H9 (cell line): ENCODE results near the gene RNF39. TPM values are rescaled to one million over a fixed set of nuclear protein-coding genes. Genes with fewer than 3 reads are reported as not detected.

Experiments
- DNase-seq: peaks from one replicate; pipeline ENCODE4 v3.0.0-alpha.2; 2017
- H2AFZ ChIP-seq: one replicate; pipeline ENCODE4 v1.6.1; 2013; ENCODE audit warnings: mild to moderate bottlenecking, low read length, control low read depth, moderate library complexity
- H2AK5ac ChIP-seq: 2 replicates; pipeline ENCODE4 v1.6.1; 2013; ENCODE audit warnings: low read length, control low read depth, mixed read lengths; ENCODE audit not compliant: insufficient read length
- H2BK120ac ChIP-seq: one replicate; pipeline ENCODE4 v1.6.1; 2013; ENCODE audit warnings: low read depth, mild to moderate bottlenecking, low read length, control low read depth, inconsistent platforms; ENCODE audit not compliant: poor library complexity, severe bottlenecking
- H2BK12ac ChIP-seq: 2 replicates; pipeline ENCODE4 v1.6.1; 2013; ENCODE audit warnings: low read length, control low read depth, mixed read lengths, low read depth; ENCODE audit not compliant: insufficient read length
- H2BK15ac ChIP-seq: 2 replicates; pipeline ENCODE4 v1.6.1; 2013; ENCODE audit warnings: low read depth, low read length, control low read depth
- H2BK20ac ChIP-seq: one replicate; pipeline ENCODE4 v1.6.1; 2013; ENCODE audit warnings: low read depth, mild to moderate bottlenecking, low read length, control low read depth, inconsistent platforms; ENCODE audit not compliant: poor library complexity, severe bottlenecking
- H2BK5ac ChIP-seq: 2 replicates; pipeline ENCODE4 v1.6.1; 2013; ENCODE audit warnings: low read length, control low read depth, mixed read lengths; ENCODE audit not compliant: insufficient read length
- H3K14ac ChIP-seq: 2 replicates; pipeline ENCODE4 v1.6.1; 2013; ENCODE audit warnings: low read length, control low read depth; ENCODE audit not compliant: insufficient read depth
- H3K18ac ChIP-seq: 2 replicates; pipeline ENCODE4 v1.6.1; 2013; ENCODE audit warnings: low read depth, mild to moderate bottlenecking, mixed read lengths, low read length, control low read depth; ENCODE audit not compliant: insufficient read length
- H3K23ac ChIP-seq: 2 replicates; pipeline ENCODE4 v1.6.1; 2013; ENCODE audit warnings: low read length, control low read depth, mixed read lengths, low read depth; ENCODE audit not compliant: insufficient read length
- H3K23me2 ChIP-seq: 2 replicates; pipeline ENCODE4 v1.6.1; 2013; ENCODE audit warnings: low read depth, mild to moderate bottlenecking, mixed read lengths, low read length, control low read depth; ENCODE audit not compliant: insufficient read length, poor library complexity, severe bottlenecking
- H3K27ac ChIP-seq: 2 replicates; pipeline ENCODE4 v1.5.1; 2013; ENCODE audit warnings: low read length, control low read depth, mixed read lengths, low read depth; ENCODE audit not compliant: insufficient read length
- H3K27me3 ChIP-seq: 2 replicates; pipeline ENCODE4 v1.6.1; 2013; ENCODE audit warnings: low read length, control low read depth, inconsistent platforms; ENCODE audit not compliant: insufficient read depth
- H3K4ac ChIP-seq: 2 replicates; pipeline ENCODE4 v1.6.1; 2013; ENCODE audit warnings: low read depth, mild to moderate bottlenecking, control low read depth, inconsistent platforms, low read length, moderate library complexity
- H3K4me1 ChIP-seq: 2 replicates; pipeline ENCODE4 v1.6.1; 2013; ENCODE audit warnings: low read length, control low read depth, inconsistent platforms; ENCODE audit not compliant: insufficient read depth
- H3K4me2 ChIP-seq: 2 replicates; pipeline ENCODE4 v1.6.1; 2013; ENCODE audit warnings: low read length, control low read depth, mixed read lengths; ENCODE audit not compliant: insufficient read length, insufficient read depth
- H3K56ac ChIP-seq: 2 replicates; pipeline ENCODE4 v1.6.1; 2013; ENCODE audit warnings: low read depth, mild to moderate bottlenecking, mixed read lengths, low read length, control low read depth; ENCODE audit not compliant: insufficient read length
- H3K79me1 ChIP-seq: 2 replicates; pipeline ENCODE4 v1.6.1; 2013; ENCODE audit warnings: low read depth, mild to moderate bottlenecking, moderate library complexity, low read length, control low read depth, inconsistent platforms; ENCODE audit not compliant: insufficient read depth, poor library complexity, severe bottlenecking
- H3K79me2 ChIP-seq: 2 replicates; pipeline ENCODE4 v1.6.1; 2013; ENCODE audit warnings: low read length, control low read depth, inconsistent platforms; ENCODE audit not compliant: insufficient read depth
- H3K9ac ChIP-seq: 2 replicates; pipeline ENCODE4 v1.6.1; 2013; ENCODE audit warnings: low read length, control low read depth, mixed read lengths; ENCODE audit not compliant: insufficient read length; ENCODE audit errors: extremely low read depth
- H3K9me3 ChIP-seq: one replicate; pipeline ENCODE4 v1.6.1; 2013; ENCODE audit warnings: low read depth, low read length, inconsistent platforms; ENCODE audit not compliant: control insufficient read depth
- H3T11ph ChIP-seq: one replicate; pipeline ENCODE4 v1.6.1; 2013; ENCODE audit warnings: mild to moderate bottlenecking, low read length, control low read depth, inconsistent platforms
- H4K20me1 ChIP-seq: one replicate; pipeline ENCODE4 v1.6.1; 2013; ENCODE audit not compliant: control insufficient read depth, insufficient read length, insufficient read depth
- H4K5ac ChIP-seq: 2 replicates; pipeline ENCODE4 v1.6.1; 2013; ENCODE audit warnings: low read depth, mild to moderate bottlenecking, mixed read lengths, low read length, control low read depth; ENCODE audit not compliant: insufficient read length
- H4K8ac ChIP-seq: replicated peaks from 2 replicates; pipeline ENCODE4 v1.6.1; 2013; ENCODE audit warnings: low read length, control low read depth, mixed read lengths, low read depth; ENCODE audit not compliant: insufficient read length
- H4K91ac ChIP-seq: 2 replicates; pipeline ENCODE4 v1.6.1; 2013; ENCODE audit warnings: low read depth, mild to moderate bottlenecking, moderate library complexity, mixed read lengths, low read length, control low read depth; ENCODE audit not compliant: insufficient read length
- H3K27ac Mint-ChIP-seq, 3 experiments: 2 replicates in 2 of 3; 3 replicates in 1 of 3; pipeline ENCODE4 v1.8.0; 2020 to 2021; ENCODE audit warnings: mixed read lengths in 3 of 3, mild to moderate bottlenecking in 1 of 3, moderate library complexity in 1 of 3
- H3K27me3 Mint-ChIP-seq: 2 replicates; pipeline ENCODE4 v1.8.0; 2021; ENCODE audit warnings: low read depth, mild to moderate bottlenecking, moderate library complexity, mixed read lengths
- H3K36me3 Mint-ChIP-seq, 3 experiments: 2 replicates in 2 of 3; 3 replicates in 1 of 3; pipeline ENCODE4 v1.8.0; 2020 to 2021; ENCODE audit warnings: low read depth in 3 of 3, mixed read lengths in 3 of 3; ENCODE audit not compliant: insufficient read depth in 1 of 3
- H3K4me1 Mint-ChIP-seq, 2 experiments: 2 replicates each; pipeline ENCODE4 v1.8.0; 2020; ENCODE audit warnings: mixed read lengths in 2 of 2
- H3K4me3 Mint-ChIP-seq, 2 experiments: 2 replicates in 1 of 2; 3 replicates in 1 of 2; pipeline ENCODE4 v1.8.0; 2020 to 2021; ENCODE audit warnings: mild to moderate bottlenecking in 2 of 2, mixed read lengths in 2 of 2, moderate library complexity in 1 of 2
- H3K9me3 Mint-ChIP-seq, 2 experiments: 2 replicates in 1 of 2; 3 replicates in 1 of 2; pipeline ENCODE4 v1.8.0; 2020; ENCODE audit warnings: mild to moderate bottlenecking in 2 of 2, mixed read lengths in 2 of 2, moderate library complexity in 1 of 2
- WGBS: extraction: QIAGEN DNeasy Blood & Tissue Kit; methylation state at CpG from one replicate; pipeline ENCODE4 v1.1.7; 2013; ENCODE audit warnings: missing lambda C conversion rate, low lambda C conversion rate, mixed read lengths; ENCODE audit not compliant: insufficient read length; ENCODE audit errors: extremely low coverage; 5-methylcytosine and 5-hydroxymethylcytosine counted together
- total RNA-seq: library from RNA; stranded (reverse); gene quantifications from 2 replicates; pipeline ENCODE4 v1.2.1, GENCODE V29; 2021
- TF ChIP-seq, protein P1 (sequence below): fragments of 200-600 bp; sonication (generic); conservative IDR thresholded peaks from 3 replicates; pipeline ENCODE4 v1.8.0; 2021; ENCODE audit warnings: antibody characterized with exemption, mild to moderate bottlenecking

Gene RNF39
- total RNA-seq, 1 experiment from 2014 or later: 0.26 TPM

- no CpG with 5 or more reads among the region's 3 CpGs for WGBS
- TF ChIP-seq, protein P1, sequence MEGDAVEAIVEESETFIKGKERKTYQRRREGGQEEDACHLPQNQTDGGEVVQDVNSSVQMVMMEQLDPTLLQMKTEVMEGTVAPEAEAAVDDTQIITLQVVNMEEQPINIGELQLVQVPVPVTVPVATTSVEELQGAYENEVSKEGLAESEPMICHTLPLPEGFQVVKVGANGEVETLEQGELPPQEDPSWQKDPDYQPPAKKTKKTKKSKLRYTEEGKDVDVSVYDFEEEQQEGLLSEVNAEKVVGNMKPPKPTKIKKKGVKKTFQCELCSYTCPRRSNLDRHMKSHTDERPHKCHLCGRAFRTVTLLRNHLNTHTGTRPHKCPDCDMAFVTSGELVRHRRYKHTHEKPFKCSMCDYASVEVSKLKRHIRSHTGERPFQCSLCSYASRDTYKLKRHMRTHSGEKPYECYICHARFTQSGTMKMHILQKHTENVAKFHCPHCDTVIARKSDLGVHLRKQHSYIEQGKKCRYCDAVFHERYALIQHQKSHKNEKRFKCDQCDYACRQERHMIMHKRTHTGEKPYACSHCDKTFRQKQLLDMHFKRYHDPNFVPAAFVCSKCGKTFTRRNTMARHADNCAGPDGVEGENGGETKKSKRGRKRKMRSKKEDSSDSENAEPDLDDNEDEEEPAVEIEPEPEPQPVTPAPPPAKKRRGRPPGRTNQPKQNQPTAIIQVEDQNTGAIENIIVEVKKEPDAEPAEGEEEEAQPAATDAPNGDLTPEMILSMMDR: no peak
These were observed 53.4 kb downstream of the RNF39 start for GRCh38 chr6:30022189-30022588.

More at GRCh38 chr6:30022189-30022588, 53.4 kb downstream of the RNF39 start:
- Histone ChIP-seq H2BK20ac (no peak overlapping the region), H2BK15ac (no peak overlapping the region), H2AK5ac (no peak overlapping the region), H3K56ac (no peak overlapping the region), H3K79me2 (no peaks in the 10 kb centered on the region), H3K18ac (no peak overlapping the region), H3K27me3 (no peaks in the 10 kb centered on the region), H3K23me2 (no peaks in the 10 kb centered on the region), H3K4ac (no peak overlapping the region), H2BK120ac (no peak overlapping the region), H3K23ac (no peak overlapping the region), H3K79me1 (no peaks in the 10 kb centered on the region), H4K5ac (no peak overlapping the region), H3K9ac (no peak overlapping the region), H2BK12ac (no peak overlapping the region), H3K27ac (no peak overlapping the region), H2AFZ (no peak overlapping the region), H3K9me3 (no peaks in the 10 kb centered on the region), H3K4me1 (no peaks in the 10 kb centered on the region), H2BK5ac (no peak overlapping the region), H3K4me2 (no peak overlapping the region), H4K20me1 (no peaks in the 10 kb centered on the region), H3K14ac (no peak overlapping the region), H4K91ac (no peak overlapping the region), H3T11ph (no peak overlapping the region), H4K8ac (no peak overlapping the region)
- DNase-seq: no peak
- Mint-ChIP-seq H3K9me3 (no peaks in the 10 kb centered on the region), H3K27ac (no peak overlapping the region), H3K4me3 (no peak overlapping the region), H3K27me3 (no peaks in the 10 kb centered on the region), H3K4me1 (no peaks in the 10 kb centered on the region), H3K36me3 (no peaks in the 10 kb centered on the region)
